SKM-1 treated with dmso at 0.1 percent for 144 hours (cell line): ENCODE measurements around the gene ZFR.
"Not testable (repeated sequence)": the region's sequence is repeated elsewhere in the genome, so short reads cannot be mapped to it uniquely, and the experiment has no call there.

ENCODE experiments used
- DNase-seq: peaks from one replicate; lab custom pipeline; 2025; ENCODE audit not compliant: unreplicated experiment; lab: John Stamatoyannopoulos, UW

ZFR gene

DNA sequence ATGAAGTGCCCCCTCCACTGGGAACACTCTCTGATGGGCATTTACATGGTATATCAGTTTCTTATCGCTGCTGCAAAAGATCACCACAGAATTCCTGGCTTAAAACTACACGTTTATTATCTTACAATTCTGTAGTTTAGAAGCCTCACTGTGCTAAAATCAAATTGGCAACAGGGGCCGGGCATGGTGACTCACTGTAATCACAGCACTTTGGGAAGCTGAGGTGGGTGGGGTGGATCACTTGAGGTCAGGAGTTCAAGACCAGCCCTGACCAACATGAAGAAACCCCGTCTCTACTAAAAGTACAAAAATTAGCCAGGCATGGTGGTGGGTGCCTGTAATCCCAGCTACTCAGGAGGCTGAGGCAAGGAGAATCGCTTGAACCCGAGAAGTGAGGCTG is 7.8 kb upstream of the ZFR start:
- DNase-seq: not testable (repeated sequence)

DNA sequence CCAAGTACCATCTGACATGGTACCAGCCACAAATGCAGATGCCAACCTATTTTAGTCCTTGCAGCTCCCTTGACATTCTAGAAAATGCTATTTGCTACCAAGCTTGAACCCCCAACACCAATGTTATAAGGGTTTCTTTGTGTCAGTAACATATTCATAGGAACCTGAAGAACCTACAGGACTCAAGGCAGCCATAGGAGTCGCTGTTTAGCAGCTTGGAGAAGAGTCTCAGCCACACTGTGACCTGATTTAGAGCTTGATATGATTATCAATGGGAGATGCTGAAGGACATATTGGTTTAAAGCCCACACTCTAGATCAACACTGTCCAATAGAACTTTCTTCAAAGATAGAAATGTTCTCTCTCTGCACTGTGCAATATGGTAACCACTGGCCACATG is 6.4 kb upstream of the ZFR start:
- no peak for DNase-seq

DNA sequence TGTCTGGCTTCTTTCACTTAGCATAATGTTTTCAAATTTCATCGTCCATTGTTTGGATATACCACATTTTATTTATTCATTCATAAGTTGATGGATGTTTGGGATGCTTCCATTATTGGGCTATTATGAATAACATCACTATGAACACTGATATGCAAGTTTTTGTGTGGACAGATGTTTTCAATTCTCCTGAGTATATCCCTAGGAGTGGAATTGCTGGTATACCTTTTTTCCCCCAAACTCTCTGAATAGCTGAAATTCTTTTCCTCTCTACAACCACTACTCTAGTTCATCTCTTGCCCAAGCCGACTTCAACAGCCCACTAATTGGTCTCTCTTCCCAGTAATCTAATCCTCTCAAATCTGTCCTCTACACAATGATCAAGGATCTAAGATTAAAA is 4.7 kb upstream of the ZFR start:
- no peak for DNase-seq

DNA sequence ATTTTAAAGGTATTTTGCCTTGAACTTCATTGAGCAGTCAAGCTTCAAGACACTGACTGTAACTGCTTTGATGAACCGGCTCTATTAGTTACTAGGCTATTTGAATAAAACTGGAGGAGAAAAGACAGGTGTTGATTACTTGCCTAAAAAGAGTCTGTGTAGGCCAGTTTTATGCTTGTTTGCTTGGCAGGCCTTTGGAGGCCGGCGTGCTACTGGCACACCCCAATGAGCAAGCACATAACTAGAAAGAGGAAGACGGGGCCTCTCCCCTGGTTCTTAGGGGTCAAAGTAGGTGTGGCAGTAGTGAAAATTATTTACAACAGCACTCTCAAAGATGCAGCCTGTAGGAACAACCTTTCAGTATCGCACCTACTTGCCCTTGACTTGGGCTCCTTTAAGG is 2.1 kb upstream of the ZFR start:
- no peak for DNase-seq

DNA sequence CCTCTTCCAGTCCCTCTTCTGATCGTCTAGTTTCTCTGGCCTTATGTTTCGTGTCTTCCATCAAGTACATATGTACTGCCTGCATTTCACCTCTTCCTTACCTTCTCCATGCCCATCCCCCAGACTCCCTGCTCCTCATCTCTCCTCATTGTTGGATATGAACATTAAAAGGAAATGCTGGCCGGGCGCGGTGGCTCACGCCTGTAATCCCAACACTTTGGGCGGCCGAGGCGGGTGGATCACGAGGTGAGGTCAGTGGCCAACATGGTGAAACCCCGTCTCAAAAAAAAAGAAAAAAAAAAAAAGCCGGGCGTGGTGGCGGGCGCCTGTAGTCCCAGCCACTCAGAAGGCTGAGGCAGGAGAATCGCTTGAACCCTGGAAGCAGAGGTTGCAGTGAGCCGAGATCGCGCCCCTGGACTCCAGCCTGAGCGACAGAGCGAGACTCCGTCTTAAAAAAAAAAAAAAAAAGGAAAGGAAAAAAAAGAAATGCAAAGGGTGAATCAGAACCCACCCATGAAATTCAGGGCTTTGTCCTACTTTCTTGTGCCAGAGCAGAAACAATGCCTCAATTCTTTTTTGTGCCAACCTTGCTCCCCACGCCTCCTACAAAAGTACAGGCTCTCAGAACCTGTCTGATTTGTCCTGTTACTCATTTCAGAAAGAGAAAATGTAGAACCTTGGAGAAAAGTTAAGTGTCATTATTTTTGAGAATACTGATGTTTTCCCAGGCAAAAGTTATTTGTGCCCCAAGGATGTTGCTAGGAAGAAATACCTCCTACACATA is 1.5 kb upstream of the ZFR start:
- DNase-seq: no peak

DNA sequence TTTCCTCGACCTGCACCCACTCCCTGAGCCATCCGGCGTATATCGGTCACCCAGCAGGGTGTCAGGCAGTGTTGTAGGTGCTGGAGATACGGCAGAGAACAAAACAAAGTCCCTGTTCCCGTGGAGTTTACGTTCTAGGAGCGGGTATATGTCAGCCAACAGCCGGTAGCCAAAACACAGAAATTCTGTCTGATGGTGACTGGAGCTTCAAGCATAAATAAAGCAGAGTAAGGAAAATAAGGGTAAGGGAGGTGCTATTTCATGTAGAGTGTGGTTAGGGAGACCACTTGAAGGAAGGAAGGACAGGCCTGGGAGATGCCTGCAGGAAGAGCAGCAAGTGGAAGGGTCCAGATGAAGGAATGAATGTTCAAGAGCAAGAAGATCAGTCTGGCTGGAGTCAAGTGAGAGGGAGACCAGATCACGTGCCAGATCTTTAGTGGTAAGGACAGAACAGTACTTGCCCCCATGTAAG is 783 bp upstream of the ZFR start:
- DNase-seq: no peak

DNA sequence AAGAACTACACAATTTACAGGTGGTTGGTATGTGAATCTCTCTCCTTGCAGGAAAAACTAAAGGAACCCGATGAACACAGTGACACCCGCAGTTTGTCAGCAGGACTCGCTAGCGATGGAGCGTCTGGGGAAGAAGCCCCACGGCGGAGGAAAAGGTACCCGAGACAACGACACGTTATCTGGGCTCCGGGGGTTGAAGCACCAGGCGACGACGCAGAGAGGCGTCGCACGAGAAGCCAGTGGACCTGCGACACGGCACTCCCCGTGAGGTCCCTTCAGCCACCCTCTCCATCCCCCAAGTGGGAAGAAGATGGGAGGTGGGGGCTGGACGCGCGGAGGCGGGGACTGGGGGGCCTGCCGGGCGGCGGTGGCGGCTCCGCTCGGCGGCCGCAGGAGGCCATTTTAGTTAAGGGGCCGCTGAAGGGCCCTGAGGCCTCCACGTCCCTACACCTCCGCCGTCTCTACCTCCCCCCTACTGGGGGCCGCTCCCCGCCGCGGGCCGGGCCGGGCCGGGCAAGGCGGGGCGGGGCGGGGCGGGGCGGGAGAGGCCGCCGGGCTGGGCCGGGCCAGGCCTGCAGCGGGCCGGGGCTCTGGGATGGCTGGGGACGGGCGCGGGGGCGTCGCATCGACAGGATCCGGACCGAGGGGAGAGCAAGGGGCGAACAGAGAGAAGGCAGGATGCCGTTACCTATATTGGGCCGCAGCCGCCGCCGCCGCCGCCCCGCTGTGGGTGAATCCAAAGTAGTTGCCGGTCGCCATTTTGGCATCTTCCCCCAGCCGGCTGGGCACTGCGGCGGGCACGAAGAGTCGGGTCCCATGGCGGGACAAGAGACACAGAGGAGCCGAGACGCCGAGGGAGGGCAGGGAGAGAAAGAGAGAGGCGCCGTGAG is 754 bp downstream of the ZFR start:
- DNase-seq: no peak

DNA sequence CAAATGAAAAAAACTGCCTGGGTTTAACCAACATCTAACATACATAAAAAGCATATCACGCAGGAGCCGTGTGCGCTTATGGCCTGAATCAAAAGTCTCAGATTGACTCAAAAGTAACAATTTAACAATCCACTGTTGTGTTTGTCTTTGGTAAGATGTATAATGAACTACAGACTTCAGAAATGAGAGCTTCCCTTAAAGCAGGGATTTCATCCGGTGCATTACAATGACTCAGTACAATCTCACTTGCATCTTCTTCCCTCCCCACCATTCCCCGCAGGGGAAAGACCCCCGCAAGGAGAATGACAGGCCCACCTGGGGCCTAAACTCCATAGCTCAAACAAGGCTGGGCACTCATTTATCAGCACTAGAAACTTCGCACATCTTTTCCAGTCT is 1.4 kb downstream of the ZFR start:
- DNase-seq: no peak

DNA sequence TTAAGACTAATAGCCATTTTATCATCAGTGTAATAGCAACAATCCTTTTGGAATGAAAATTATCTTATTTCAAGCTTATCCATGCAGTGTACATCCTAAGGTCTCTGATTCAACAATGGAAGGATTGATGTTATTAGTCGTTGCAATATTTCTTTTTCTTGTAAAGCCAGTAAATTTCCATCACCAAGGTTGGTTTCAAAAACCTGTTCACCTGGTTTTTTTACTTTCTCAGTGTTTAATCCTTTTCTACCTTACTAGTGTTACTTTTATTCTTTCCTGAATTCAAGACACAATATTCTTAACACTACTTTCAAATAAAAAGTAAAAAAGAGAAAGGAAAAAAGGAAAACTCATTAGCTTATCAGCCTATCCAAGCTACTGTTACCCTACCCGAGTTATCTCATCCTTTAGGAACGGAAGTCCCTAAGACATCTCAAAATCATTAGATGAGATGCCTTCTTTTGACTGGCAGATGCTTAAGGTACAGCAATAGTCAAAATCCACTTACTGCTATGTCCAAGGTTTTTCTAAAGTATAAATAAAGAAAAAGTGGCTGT is 5.4 kb downstream of the ZFR start:
- DNase-seq: no peak

DNA sequence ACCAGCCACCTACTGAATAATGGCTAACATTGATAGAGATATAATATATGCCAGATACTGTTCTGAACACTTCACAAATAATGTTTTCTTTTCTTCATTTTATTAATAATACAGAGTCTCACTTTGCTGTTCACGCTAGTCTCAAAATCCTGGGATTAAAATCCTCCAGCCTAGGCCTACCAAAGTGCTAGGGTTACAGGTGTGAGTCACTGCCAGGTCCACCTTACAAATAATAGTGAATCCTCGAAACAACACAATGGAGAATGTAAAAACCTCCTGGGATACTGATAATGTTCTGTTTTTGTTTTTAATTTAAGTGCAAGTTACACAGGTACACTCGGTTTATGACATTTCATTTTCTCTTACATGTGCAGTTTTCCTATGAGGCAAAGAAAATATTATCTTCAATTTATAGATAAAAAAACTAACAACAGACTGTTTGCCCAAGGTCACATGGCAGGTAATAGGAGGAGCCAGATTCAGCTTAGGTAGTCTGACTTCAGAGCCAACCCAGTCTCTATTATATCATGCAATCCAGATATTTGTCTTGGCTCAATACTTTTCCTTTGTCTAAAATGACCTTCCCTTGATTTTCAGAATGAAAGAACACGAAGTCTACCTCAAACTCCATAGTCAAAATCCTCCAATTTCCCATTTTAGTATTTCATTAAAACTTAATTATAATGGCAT is 7.8 kb downstream of the ZFR start:
- DNase-seq: no peak

DNA sequence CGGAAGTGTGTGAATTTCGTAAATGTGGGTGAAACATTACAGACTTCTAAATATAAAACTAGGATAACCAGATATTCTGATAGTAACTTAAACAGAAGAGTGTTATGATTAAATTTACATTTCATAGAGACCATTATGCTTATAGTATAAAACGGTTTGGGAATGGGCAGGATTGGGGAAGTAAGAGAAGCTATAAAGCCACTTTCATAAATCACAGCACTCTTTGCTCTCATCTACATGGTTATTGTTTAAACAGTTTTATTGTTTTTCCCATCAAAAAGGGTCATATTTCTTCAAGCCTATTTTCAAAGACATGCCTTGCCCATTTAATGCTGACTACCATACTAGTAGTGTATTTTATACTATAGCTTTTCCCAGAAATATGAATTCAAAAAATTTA is 9.2 kb downstream of the ZFR start:
- no peak for DNase-seq

DNA sequence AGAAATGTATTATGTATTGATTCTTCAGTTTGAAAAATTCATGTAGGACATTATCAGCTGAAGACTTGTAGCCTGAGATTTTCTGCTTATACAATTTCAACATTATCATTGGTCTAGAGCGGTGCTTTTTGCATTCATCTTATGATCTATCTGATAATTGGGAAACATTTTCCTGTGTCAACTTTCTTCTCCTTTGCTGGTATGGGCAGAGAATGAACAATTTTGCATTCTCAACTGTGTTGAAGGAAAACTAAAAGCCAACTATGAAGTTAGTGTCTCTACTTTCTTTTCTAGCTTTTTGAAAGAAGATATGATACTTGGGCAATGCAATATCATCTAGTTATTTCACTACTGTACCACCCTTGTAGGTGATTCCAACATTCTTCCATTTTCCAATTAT is 10.3 kb downstream of the ZFR start:
- no peak for DNase-seq

DNA sequence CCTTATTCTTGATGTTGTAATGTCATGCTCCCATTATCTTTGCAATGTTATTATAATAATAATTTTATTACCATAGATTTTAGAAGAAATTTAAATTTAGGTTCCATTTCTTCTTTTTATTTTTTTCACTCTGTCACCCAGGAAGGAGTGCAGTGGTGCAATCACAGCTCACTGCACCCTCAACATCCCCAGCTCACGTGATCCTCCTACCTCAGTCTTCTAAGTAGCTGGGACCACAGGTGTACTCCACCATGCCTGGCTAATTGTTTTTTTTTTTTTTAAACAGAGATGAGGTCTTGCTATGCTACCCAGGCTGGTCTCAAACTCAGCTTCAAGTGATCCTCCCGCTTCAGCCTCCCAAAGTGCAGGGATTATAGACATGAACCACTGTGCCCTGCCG is 11.9 kb downstream of the ZFR start:
- DNase-seq: no peak

DNA sequence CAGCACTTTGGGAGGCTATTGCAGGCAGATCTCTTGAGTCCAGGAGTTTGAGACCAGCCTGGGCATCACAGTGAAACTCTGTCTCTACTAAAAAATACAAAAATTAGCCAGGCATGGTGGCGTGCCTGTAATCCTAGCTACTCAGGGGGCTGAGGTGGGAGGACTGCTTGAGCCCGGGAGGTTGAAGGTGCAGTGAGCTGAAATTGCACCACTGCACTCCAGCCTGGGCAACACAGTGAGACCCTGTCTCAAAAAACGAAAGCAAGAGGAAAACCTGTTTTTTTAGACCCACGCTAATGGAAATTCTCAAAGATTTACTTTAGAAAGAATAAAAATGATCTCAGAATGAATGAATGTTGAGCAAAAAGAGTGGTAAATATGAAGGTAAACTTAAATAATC is 13.7 kb downstream of the ZFR start:
- not testable (repeated sequence) for DNase-seq

DNA sequence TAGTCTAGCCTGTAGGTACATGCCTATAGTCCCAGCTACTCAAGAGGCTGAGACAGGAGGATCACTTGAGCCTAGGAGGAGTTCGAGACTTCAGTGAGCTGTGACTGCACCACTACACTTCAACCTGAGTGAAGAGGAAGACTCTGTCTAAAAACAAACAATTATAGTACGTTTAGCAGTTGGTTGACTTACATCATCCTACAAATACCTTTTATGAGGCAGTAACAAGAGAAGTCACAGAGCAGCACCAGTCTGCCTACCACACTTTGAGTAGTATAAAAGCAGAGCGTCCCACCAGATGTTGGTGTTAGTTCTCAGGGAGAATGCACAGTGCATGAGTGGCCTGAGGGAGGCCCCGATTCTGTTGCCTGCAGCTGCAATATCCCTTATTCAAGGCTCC is 16.1 kb downstream of the ZFR start:
- DNase-seq: no peak

DNA sequence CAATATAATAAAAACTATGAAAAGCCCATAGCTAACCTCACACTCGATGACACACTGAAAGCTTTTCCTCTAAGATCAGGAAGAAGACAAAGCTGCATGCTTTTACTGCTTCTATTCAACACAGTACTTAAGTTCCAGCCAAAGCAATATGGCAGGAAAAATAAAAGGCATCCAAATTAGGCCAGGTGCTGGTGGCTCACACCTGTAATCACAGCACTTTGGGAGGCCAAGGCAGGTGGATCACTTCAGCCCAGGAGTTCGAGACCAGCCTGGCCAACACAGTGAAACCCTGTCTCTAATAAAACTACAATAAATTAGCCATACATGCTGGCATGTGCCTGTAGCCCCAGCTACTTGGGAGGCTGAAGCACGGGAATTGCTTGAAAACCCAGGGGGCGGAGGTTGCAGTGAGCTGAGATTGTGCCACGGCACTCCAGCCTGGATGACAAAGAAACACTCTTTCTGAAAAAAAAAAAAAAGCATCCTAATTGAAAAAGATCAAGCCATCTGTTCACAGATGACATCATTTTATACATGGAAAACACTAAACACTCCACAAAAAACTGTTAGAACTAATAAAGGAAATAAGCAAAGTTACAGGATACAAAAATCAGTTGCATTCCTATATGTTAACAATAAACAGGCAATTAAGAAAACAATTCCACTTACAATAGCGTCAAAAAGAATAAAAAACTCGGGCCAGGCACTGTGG is 17.9 kb downstream of the ZFR start:
- DNase-seq: no peak

DNA sequence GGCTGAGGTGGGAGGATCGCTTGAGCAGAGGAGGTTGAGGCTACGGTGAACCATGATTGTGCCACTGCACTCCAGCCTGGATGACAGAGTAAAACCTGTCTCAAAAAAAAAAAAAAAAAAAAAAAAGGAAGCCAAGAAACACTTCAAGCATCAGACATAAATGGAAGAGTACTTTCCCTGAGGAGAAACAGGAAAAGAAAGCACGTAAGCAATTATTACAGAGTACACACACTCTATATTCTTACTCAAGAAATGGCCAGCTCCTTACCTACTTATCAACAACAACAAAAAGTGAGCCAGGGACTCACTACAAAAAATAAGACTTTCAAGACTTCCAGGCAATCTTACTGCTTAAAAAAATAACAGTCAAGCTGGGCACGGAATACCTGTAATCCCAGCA is 21.8 kb downstream of the ZFR start:
- DNase-seq: no peak

DNA sequence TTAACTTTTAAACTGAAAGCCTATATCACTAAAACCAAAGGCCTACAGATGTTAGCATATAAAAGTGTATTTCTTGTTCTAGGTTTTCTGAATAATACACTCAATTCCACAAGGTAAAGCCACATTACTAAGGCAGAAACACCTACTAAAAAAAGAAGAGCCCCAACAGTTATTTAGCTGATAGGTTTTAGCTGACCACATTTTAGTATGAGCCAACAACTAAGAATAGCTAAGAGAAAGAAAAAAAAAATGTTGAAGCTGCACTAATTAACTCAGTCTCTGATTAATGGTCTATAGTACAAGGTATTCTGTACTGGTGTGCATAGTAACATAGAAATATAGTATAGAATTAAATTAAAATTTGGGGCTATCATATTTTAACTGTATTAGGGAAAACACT is 23.5 kb downstream of the ZFR start:
- no peak for DNase-seq

DNA sequence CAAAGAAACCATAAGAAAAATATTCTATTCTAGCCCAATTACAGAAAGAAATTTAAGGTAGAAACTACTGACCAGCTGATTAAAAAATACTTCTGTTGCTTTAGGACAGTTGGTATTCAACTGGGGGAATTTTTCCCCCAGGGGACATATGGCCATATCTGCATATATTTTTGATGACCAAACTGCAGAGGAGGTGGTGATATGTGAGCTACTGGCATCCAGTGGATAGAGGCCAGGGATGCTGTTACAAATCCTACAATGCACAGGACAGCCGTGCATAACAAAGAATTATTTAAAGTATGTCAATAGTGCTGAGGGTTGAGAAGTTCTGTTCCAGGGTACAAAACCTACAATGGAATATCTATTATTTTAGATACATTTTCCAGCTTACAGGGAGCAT is 24.0 kb downstream of the ZFR start:
- no peak for DNase-seq

DNA sequence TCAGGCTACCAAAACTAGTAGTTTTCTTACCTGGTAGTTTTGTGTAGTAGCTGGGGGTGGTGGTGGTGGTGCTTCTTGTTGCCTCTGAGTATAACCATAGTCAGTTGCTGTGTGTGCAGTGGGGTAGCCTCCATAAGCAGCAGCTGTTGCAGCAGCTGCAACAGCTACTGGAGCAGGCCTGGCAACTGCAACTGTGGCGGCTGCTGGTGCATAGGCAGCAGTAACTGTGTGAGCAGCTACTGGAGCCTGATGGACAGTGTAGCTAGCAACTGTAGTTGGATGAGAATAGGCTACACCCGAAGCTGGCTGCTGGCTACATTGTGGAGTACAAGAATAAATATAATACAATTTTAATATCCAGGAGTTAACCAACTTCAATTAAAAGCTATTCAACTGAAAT is 24.7 kb downstream of the ZFR start:
- no peak for DNase-seq
